ENCODE measurements around the gene FGFBP2.

The FGFBP2 gene

GRCh38 chr4:15942283-15942682, 20.7 kb downstream of the FGFBP2 start:
- Histone ChIP-seq H3K9me3 (ENCODE audit: low read length) (no peaks in the 10 kb centered on the region), H3K79me2 (ENCODE audit: insufficient read depth, low read length) (no peaks in the 10 kb centered on the region), H3K9me2 (ENCODE audit: low read depth, low read length) (no peaks in the 10 kb centered on the region), H3K4me3 (ENCODE audit: low read depth, low read length, poor library complexity, severe bottlenecking) (no peak overlapping the region), H2AFZ (ENCODE audit: low read length) (no peak overlapping the region), H3K9ac (ENCODE audit: low read length) (no peak overlapping the region), H3K27me3 (ENCODE audit: insufficient read depth, low read length) (no peaks in the 10 kb centered on the region), H3K36me3 (ENCODE audit: insufficient read depth, low read length) (no peaks in the 10 kb centered on the region), H3F3A (ENCODE audit: insufficient read depth, low read length) (no peaks in the 10 kb centered on the region), H3K4me2 (ENCODE audit: low read length) (no peak overlapping the region), H3K4me1 (ENCODE audit: insufficient read depth, low read length, severe bottlenecking) (no peaks in the 10 kb centered on the region), H3K27ac (ENCODE audit: low read depth, low read length, poor library complexity, severe bottlenecking) (no peak overlapping the region), H4K20me1 (ENCODE audit: insufficient read depth, low read length) (no peaks in the 10 kb centered on the region)
- no peak for TF ChIP-seq EZH2 (IDR thresholded peaks at IDR 0.05; ENCODE audit: borderline replicate concordance, low read length)

GRCh38 chr4:15938640-15939039, 24.3 kb downstream of the FGFBP2 start, which contains the start of gene FGFBP1:
Gene FGFBP1 (minus strand): TSS chr4:15938740. CDS start chr4:15936632, 2,108 bp downstream.
- H3K4me2 ChIP-seq (ENCODE audit: low read length): no peak within 1 kb of the TSS
- no peaks in the 10 kb centered on the region for H4K20me1 ChIP-seq (ENCODE audit: insufficient read depth, low read length)
- no peak within 1 kb of the TSS for H2AFZ ChIP-seq (ENCODE audit: low read length)
- no peak within 1 kb of the TSS for H3K9ac ChIP-seq (ENCODE audit: low read length)
- no peak within 1 kb of the TSS for H3K4me3 ChIP-seq (ENCODE audit: low read depth, low read length, poor library complexity, severe bottlenecking)
- no peaks in the 10 kb centered on the region for H3K4me1 ChIP-seq (ENCODE audit: insufficient read depth, low read length, severe bottlenecking)
- no peaks in the 10 kb centered on the region for H3K36me3 ChIP-seq (ENCODE audit: insufficient read depth, low read length)
- no peaks in the 10 kb centered on the region for H3K9me2 ChIP-seq (ENCODE audit: low read depth, low read length)
- no peaks in the 10 kb centered on the region for H3F3A ChIP-seq (ENCODE audit: insufficient read depth, low read length)
- no peaks in the 10 kb centered on the region for H3K9me3 ChIP-seq (ENCODE audit: low read length)
- H3K79me2 ChIP-seq (ENCODE audit: insufficient read depth, low read length): no peaks in the 10 kb centered on the region
- H3K27me3 ChIP-seq (ENCODE audit: insufficient read depth, low read length): no peaks in the 10 kb centered on the region
- H3K27ac ChIP-seq (ENCODE audit: low read depth, low read length, poor library complexity, severe bottlenecking): no peak within 1 kb of the TSS
- TF ChIP-seq, protein P1, sequence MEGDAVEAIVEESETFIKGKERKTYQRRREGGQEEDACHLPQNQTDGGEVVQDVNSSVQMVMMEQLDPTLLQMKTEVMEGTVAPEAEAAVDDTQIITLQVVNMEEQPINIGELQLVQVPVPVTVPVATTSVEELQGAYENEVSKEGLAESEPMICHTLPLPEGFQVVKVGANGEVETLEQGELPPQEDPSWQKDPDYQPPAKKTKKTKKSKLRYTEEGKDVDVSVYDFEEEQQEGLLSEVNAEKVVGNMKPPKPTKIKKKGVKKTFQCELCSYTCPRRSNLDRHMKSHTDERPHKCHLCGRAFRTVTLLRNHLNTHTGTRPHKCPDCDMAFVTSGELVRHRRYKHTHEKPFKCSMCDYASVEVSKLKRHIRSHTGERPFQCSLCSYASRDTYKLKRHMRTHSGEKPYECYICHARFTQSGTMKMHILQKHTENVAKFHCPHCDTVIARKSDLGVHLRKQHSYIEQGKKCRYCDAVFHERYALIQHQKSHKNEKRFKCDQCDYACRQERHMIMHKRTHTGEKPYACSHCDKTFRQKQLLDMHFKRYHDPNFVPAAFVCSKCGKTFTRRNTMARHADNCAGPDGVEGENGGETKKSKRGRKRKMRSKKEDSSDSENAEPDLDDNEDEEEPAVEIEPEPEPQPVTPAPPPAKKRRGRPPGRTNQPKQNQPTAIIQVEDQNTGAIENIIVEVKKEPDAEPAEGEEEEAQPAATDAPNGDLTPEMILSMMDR (IDR thresholded peaks at IDR 0.05; ENCODE audit: low read length): no peak
- TF ChIP-seq EZH2 (IDR thresholded peaks at IDR 0.05; ENCODE audit: borderline replicate concordance, low read length): no peak

DNA sequence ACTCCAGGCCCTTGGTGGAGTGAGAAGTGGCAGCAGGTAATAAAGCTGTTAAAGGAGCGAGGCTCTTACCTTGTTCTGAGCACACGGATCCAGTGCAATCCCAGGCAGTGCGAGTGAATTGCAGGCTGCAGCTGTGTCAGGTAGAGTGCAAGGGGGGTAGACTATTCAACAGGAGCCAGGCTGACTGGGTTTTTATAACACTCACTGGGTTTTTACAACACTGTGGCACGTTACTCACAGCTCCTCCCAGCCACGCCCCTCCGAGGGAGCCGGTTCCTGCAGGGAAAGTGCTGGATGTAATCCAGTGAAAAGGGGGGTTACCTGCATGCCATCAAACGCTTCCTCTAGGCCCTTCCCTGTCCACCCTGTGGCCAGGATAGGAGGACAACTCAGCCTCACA, 24.8 kb downstream of the FGFBP2 start:
- H3K27ac ChIP-seq (ENCODE audit: low read depth, low read length, poor library complexity, severe bottlenecking): no peak overlapping the region
- H2AFZ ChIP-seq (ENCODE audit: low read length): no peak overlapping the region
- H3K9ac ChIP-seq (ENCODE audit: low read length): no peak overlapping the region
- no peaks in the 10 kb centered on the region for H3K4me1 ChIP-seq (ENCODE audit: insufficient read depth, low read length, severe bottlenecking)
- H3F3A ChIP-seq (ENCODE audit: insufficient read depth, low read length): no peaks in the 10 kb centered on the region
- H4K20me1 ChIP-seq (ENCODE audit: insufficient read depth, low read length): no peaks in the 10 kb centered on the region
- no peak overlapping the region for H3K4me3 ChIP-seq (ENCODE audit: low read depth, low read length, poor library complexity, severe bottlenecking)
- no peaks in the 10 kb centered on the region for H3K9me3 ChIP-seq (ENCODE audit: low read length)
- H3K27me3 ChIP-seq (ENCODE audit: insufficient read depth, low read length): no peaks in the 10 kb centered on the region
- H3K4me2 ChIP-seq (ENCODE audit: low read length): no peak overlapping the region
- H3K79me2 ChIP-seq (ENCODE audit: insufficient read depth, low read length): no peaks in the 10 kb centered on the region
- no peaks in the 10 kb centered on the region for H3K9me2 ChIP-seq (ENCODE audit: low read depth, low read length)
- TF ChIP-seq, protein P1 (IDR thresholded peaks at IDR 0.05; ENCODE audit: low read length): no peak
- no peak for TF ChIP-seq EZH2 (IDR thresholded peaks at IDR 0.05; ENCODE audit: borderline replicate concordance, low read length)
- H3K36me3 ChIP-seq (ENCODE audit: insufficient read depth, low read length): no peaks in the 10 kb centered on the region

DNA sequence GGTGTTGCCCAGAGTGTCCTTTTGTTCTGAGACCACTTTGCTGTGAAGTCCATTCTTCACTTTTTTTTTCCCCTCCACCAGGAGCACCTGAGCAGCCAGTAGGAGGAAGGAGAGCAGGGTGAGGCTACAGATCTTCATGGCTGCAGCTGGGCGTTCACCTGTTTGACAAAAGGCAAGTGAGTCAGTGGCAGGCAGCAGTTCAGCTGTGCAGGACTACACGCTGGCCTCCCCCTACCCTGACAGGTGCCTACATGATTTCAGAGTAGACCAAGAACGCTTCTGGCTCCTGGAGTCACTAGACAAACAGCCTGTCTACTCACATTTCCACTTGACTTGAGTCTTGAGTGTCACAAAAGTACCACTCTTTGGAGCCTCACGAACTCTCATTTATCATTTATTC, 26.5 kb downstream of the FGFBP2 start:
- TF ChIP-seq EZH2 (IDR thresholded peaks at IDR 0.05; ENCODE audit: borderline replicate concordance, low read length): no peak
- TF ChIP-seq, protein P1 (IDR thresholded peaks at IDR 0.05; ENCODE audit: low read length): no peak
- no peak overlapping the region for H3K4me3 ChIP-seq (ENCODE audit: low read depth, low read length, poor library complexity, severe bottlenecking)

More for the DNA sequence above, 26.5 kb downstream of the FGFBP2 start:
- H3K9me2 ChIP-seq (ENCODE audit: low read depth, low read length): no peaks in the 10 kb centered on the region
- H3F3A ChIP-seq (ENCODE audit: insufficient read depth, low read length): no peaks in the 10 kb centered on the region
- H3K79me2 ChIP-seq (ENCODE audit: insufficient read depth, low read length): no peaks in the 10 kb centered on the region
- H3K9me3 ChIP-seq (ENCODE audit: low read length): no peaks in the 10 kb centered on the region
- H3K4me2 ChIP-seq (ENCODE audit: low read length): no peak overlapping the region
- no peaks in the 10 kb centered on the region for H3K36me3 ChIP-seq (ENCODE audit: insufficient read depth, low read length)
- H3K27me3 ChIP-seq (ENCODE audit: insufficient read depth, low read length): no peaks in the 10 kb centered on the region
- H3K27ac ChIP-seq (ENCODE audit: low read depth, low read length, poor library complexity, severe bottlenecking): no peak overlapping the region
- no peak overlapping the region for H2AFZ ChIP-seq (ENCODE audit: low read length)
- H3K4me1 ChIP-seq (ENCODE audit: insufficient read depth, low read length, severe bottlenecking): no peaks in the 10 kb centered on the region
- H4K20me1 ChIP-seq (ENCODE audit: insufficient read depth, low read length): no peaks in the 10 kb centered on the region
- no peak overlapping the region for H3K9ac ChIP-seq (ENCODE audit: low read length)

Measured in OCI-LY1 (cell line).